Neural cell (in vitro differentiated cells): Measurements from ENCODE around the gene PBX1. TPM values are rescaled to one million over a fixed set of nuclear protein-coding genes. Genes with fewer than 3 reads are reported as not detected.

Experiments
- H2AFZ ChIP-seq: fragments of 200-600, 300-800 bp; sonication (generic), shearing (Covaris generic); 2 replicates; pipeline ENCODE4 v1.6.0; 2014; ENCODE audit warnings: low read depth, mild to moderate bottlenecking, antibody characterized with exemption, low read length, moderate library complexity
- H3F3A ChIP-seq: fragments of 200-600 bp; shearing (Covaris generic); 2 replicates; pipeline ENCODE4 v1.6.1; 2016; ENCODE audit warnings: mild to moderate bottlenecking, moderate library complexity, mixed read lengths, antibody characterized with exemption, low read length; ENCODE audit not compliant: insufficient read depth, poor library complexity, severe bottlenecking
- H3K27ac ChIP-seq: fragments of 200-600, 300-800 bp; sonication (generic), shearing (Covaris generic); 2 replicates; pipeline ENCODE4 v1.5.1; 2014; ENCODE audit warnings: mild to moderate bottlenecking, low read length, moderate library complexity
- H3K27me3 ChIP-seq: fragments of 300-800, 200-600 bp; sonication (generic), shearing (Covaris generic); 2 replicates; pipeline ENCODE4 v1.6.0; 2014; ENCODE audit warnings: mild to moderate bottlenecking, low read depth, low read length, moderate library complexity; ENCODE audit not compliant: insufficient read depth
- H3K36me3 ChIP-seq: fragments of 300-800, 200-600 bp; sonication (generic), shearing (Covaris generic); 2 replicates; pipeline ENCODE4 v1.5.1; 2014; ENCODE audit warnings: mild to moderate bottlenecking, antibody characterized with exemption, low read length, moderate library complexity; ENCODE audit not compliant: insufficient read depth
- H3K4me2 ChIP-seq: fragments of 300-800, 200-600 bp; sonication (generic), shearing (Covaris generic); 2 replicates; pipeline ENCODE4 v1.6.0; 2014; ENCODE audit warnings: mild to moderate bottlenecking, low read length
- H3K4me3 ChIP-seq: fragments of 300-800, 200-600 bp; sonication (generic), shearing (Covaris generic); 2 replicates; pipeline ENCODE4 v1.5.1; 2014; ENCODE audit warnings: mild to moderate bottlenecking, low read length, moderate library complexity
- H3K79me2 ChIP-seq: fragments of 200-600 bp; shearing (Covaris generic); replicated peaks from 2 replicates; pipeline ENCODE4 v1.6.0; 2014; ENCODE audit warnings: mild to moderate bottlenecking, low read length, moderate library complexity; ENCODE audit not compliant: insufficient read depth
- H3K9ac ChIP-seq: fragments of 300-800, 200-600 bp; sonication (generic), shearing (Covaris generic); 2 replicates; pipeline ENCODE4 v1.6.1; 2016; ENCODE audit warnings: mild to moderate bottlenecking, low read length, mixed read lengths
- H3K9me2 ChIP-seq: fragments of 200-600 bp; shearing (Covaris generic); 2 replicates; pipeline ENCODE4 v1.6.1; 2016; ENCODE audit warnings: mild to moderate bottlenecking, low read length, mixed read lengths; ENCODE audit not compliant: insufficient read depth
- H3K9me3 ChIP-seq: fragments of 200-600, 300-800 bp; sonication (generic), shearing (Covaris generic); 2 replicates; pipeline ENCODE4 v1.6.1; 2016; ENCODE audit warnings: mild to moderate bottlenecking, mixed run types, low read length, moderate library complexity, mixed read lengths
- H4K20me1 ChIP-seq: fragments of 200-600 bp; shearing (Covaris generic); 2 replicates; pipeline ENCODE4 v1.6.1; 2016; ENCODE audit warnings: mild to moderate bottlenecking, mixed run types; ENCODE audit not compliant: insufficient read depth
- EP300 ChIP-seq: fragments of 450-650 bp; conservative IDR thresholded peaks from 2 replicates; pipeline ENCODE4 v1.6.1; 2014; ENCODE audit warnings: antibody characterized with exemption, mild to moderate bottlenecking, moderate library complexity; ENCODE audit not compliant: poor library complexity, severe bottlenecking
- EZH2 ChIP-seq: fragments of 200-600, 300-800 bp; shearing (Covaris generic), sonication (generic); IDR thresholded peaks from 2 replicates; pipeline ENCODE4 v1.6.1; 2014; ENCODE audit warnings: antibody characterized with exemption, low read length, borderline replicate concordance, mild to moderate bottlenecking; ENCODE audit not compliant: insufficient read depth, poor library complexity, severe bottlenecking
- MXI1 ChIP-seq: fragments of 450-650 bp; conservative IDR thresholded peaks from 2 replicates; pipeline ENCODE4 v1.6.1; 2014; ENCODE audit warnings: antibody characterized with exemption, mild to moderate bottlenecking; ENCODE audit not compliant: poor library complexity, severe bottlenecking
- POLR2AphosphoS5 ChIP-seq: IDR thresholded peaks from 2 replicates; pipeline ENCODE4 v1.6.1; 2012
- RAD21 ChIP-seq: fragments of 450-650 bp; conservative IDR thresholded peaks from 2 replicates; pipeline ENCODE4 v1.6.1; 2014; ENCODE audit warnings: antibody characterized with exemption, mild to moderate bottlenecking, moderate library complexity
- SMC3 ChIP-seq: fragments of 450-650 bp; conservative IDR thresholded peaks from 2 replicates; pipeline ENCODE4 v1.6.1; 2014; ENCODE audit warnings: antibody characterized with exemption, mild to moderate bottlenecking, moderate library complexity; ENCODE audit not compliant: poor library complexity
- TAF1 ChIP-seq: IDR thresholded peaks from 2 replicates; pipeline ENCODE4 v1.6.1; 2012; ENCODE audit warnings: low read depth
- polyA plus RNA-seq: library from polyadenylated mRNA; depleted of rRNA; stranded (reverse); fragments of >200 nt; gene quantifications from 2 replicates; pipeline ENCODE4 v1.2.3, GENCODE V29; 2014
- TF ChIP-seq, protein P1 (sequence below): fragments of 450-650 bp; IDR thresholded peaks from 2 replicates; pipeline ENCODE4 v1.5.1; 2014; ENCODE audit warnings: antibody characterized with exemption, mild to moderate bottlenecking, moderate library complexity; ENCODE audit not compliant: poor library complexity, severe bottlenecking
- TF ChIP-seq, protein P2 (sequence below): IDR thresholded peaks from 2 replicates; pipeline ENCODE4 v1.6.1; 2012; ENCODE audit warnings: borderline replicate concordance

The PBX1 gene
- polyA plus RNA-seq, 1 donor from 2014 or later = 42.4 TPM

DNA sequence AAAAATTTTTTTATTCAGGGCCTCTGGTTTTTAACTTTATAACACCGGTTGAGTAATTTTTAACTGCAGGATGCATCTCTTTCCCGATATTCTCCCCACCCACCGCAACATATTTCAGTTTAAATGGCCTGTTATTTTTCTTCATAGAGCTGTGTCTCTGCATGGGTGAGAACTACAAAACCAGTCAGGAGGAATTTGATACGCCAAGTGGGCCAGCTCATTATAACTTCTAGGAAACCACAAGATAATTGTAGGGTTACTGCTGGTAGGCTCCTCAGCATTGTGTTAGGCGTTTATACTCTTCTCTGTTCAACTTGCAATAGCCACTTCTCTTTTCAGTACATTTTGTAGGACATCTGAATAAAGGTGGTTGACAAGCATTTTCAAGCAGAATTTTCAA, 169.7 kb downstream of the PBX1 start:
- Histone ChIP-seq H3F3A (no peaks in the 10 kb centered on the region), H3K36me3 (no peaks in the 10 kb centered on the region), H3K27ac (no peak overlapping the region), H3K4me3 (no peak overlapping the region), H3K4me2 (no peak overlapping the region), H4K20me1 (no peaks in the 10 kb centered on the region), H3K9me2 (no peaks in the 10 kb centered on the region), H2AFZ (no peak overlapping the region), H3K9me3 (no peaks in the 10 kb centered on the region), H3K9ac (no peak overlapping the region), H3K27me3 (no peaks in the 10 kb centered on the region), H3K79me2 (peaks cover 67% of the 10 kb centered on the region)
- TF ChIP-seq, protein P1, sequence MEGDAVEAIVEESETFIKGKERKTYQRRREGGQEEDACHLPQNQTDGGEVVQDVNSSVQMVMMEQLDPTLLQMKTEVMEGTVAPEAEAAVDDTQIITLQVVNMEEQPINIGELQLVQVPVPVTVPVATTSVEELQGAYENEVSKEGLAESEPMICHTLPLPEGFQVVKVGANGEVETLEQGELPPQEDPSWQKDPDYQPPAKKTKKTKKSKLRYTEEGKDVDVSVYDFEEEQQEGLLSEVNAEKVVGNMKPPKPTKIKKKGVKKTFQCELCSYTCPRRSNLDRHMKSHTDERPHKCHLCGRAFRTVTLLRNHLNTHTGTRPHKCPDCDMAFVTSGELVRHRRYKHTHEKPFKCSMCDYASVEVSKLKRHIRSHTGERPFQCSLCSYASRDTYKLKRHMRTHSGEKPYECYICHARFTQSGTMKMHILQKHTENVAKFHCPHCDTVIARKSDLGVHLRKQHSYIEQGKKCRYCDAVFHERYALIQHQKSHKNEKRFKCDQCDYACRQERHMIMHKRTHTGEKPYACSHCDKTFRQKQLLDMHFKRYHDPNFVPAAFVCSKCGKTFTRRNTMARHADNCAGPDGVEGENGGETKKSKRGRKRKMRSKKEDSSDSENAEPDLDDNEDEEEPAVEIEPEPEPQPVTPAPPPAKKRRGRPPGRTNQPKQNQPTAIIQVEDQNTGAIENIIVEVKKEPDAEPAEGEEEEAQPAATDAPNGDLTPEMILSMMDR = no peak
- TF ChIP-seq, protein P2, sequence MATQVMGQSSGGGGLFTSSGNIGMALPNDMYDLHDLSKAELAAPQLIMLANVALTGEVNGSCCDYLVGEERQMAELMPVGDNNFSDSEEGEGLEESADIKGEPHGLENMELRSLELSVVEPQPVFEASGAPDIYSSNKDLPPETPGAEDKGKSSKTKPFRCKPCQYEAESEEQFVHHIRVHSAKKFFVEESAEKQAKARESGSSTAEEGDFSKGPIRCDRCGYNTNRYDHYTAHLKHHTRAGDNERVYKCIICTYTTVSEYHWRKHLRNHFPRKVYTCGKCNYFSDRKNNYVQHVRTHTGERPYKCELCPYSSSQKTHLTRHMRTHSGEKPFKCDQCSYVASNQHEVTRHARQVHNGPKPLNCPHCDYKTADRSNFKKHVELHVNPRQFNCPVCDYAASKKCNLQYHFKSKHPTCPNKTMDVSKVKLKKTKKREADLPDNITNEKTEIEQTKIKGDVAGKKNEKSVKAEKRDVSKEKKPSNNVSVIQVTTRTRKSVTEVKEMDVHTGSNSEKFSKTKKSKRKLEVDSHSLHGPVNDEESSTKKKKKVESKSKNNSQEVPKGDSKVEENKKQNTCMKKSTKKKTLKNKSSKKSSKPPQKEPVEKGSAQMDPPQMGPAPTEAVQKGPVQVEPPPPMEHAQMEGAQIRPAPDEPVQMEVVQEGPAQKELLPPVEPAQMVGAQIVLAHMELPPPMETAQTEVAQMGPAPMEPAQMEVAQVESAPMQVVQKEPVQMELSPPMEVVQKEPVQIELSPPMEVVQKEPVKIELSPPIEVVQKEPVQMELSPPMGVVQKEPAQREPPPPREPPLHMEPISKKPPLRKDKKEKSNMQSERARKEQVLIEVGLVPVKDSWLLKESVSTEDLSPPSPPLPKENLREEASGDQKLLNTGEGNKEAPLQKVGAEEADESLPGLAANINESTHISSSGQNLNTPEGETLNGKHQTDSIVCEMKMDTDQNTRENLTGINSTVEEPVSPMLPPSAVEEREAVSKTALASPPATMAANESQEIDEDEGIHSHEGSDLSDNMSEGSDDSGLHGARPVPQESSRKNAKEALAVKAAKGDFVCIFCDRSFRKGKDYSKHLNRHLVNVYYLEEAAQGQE = no peak
- TF ChIP-seq RAD21 (no peak), TAF1 (no peak), MXI1 (no peak), EZH2 (no peak), SMC3 (no peak), EP300 (no peak), POLR2AphosphoS5 (no peak)

DNA sequence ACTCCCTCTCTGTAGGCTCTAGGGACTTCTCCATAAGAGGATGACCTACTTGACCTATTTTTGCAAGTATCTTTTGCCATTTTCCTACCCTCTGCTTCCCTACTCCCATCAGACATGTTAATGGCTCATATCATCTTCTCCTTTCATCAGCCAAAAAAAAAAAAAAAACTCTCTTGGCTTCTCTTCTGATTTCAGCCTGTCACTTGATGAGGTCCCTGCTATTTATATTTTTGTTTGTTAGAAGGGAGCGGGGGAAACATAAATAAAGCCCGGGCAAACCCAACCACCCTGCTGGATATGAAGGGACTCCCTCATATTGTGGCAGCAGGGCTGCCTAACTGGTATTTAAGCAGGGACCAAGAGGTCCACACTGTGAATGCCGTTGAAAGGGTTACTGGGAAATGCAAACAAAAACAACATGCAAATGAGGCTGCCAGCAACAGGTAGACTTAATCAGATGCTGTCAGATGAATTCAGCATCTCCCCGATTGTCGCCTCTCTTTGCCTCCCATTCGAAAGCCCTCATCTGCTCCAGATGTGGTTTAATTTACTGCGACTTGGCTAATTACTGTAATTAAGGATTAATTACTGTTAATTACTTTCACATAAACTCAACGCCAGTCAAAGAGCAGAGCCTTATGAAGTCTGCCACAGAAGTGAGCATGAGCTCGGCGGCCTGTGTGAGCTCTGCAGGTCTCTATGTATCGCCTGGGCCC, 172.3 kb downstream of the PBX1 start:
- Histone ChIP-seq H3K9ac (no peak overlapping the region), H3K27ac (no peak overlapping the region), H2AFZ (no peak overlapping the region), H3K9me2 (no peaks in the 10 kb centered on the region), H3K9me3 (no peaks in the 10 kb centered on the region), H3K27me3 (no peaks in the 10 kb centered on the region), H3K36me3 (no peaks in the 10 kb centered on the region), H3F3A (peaks cover 5% of the 10 kb centered on the region), H3K79me2 (peaks cover 84% of the 10 kb centered on the region), H4K20me1 (no peaks in the 10 kb centered on the region), H3K4me2 (no peak overlapping the region), H3K4me3 (no peak overlapping the region)
- no peak for TF ChIP-seq EZH2
- no peak for TF ChIP-seq RAD21
- no peak for TF ChIP-seq EP300
